NT2/D1 (cell line): ENCODE measurements around the gene YIPF4.
A peak's percentile ranks its signal among the peaks of the same experiment; 100 is the strongest.
"Not testable (repeated sequence)": the region's sequence is repeated elsewhere in the genome, so short reads cannot be mapped to it uniquely, and the experiment has no call there.

Source experiments
- DNase-seq: peaks from one replicate; pipeline ENCODE4 v3.0.0-alpha.2; 2011; ENCODE audit warnings: low read depth, low spot score
- H3K27me3 ChIP-seq: 2 replicates; pipeline ENCODE4 v1.6.0; 2011; ENCODE audit warnings: mild to moderate bottlenecking; ENCODE audit not compliant: insufficient read length, insufficient read depth
- H3K36me3 ChIP-seq: 2 replicates; pipeline ENCODE4 v1.6.1; 2011; ENCODE audit warnings: mild to moderate bottlenecking, low read length, mixed read lengths; ENCODE audit not compliant: insufficient read depth, insufficient read length
- H3K4me1 ChIP-seq: 2 replicates; pipeline ENCODE4 v1.5.1; 2011; ENCODE audit not compliant: insufficient read depth, insufficient read length
- H3K4me3 ChIP-seq: 2 replicates; pipeline ENCODE4 v1.5.1; 2011; ENCODE audit warnings: low read depth; ENCODE audit not compliant: insufficient read length
- H3K9ac ChIP-seq: 2 replicates; pipeline ENCODE4 v1.6.0; 2011; ENCODE audit warnings: low read depth; ENCODE audit not compliant: insufficient read length
- H3K9me3 ChIP-seq: 2 replicates; pipeline ENCODE4 v1.5.1; 2011; ENCODE audit warnings: mild to moderate bottlenecking, low read length; ENCODE audit not compliant: insufficient read depth
- SUZ12 ChIP-seq: IDR thresholded peaks from 2 replicates; pipeline ENCODE4 v1.6.1; 2011; ENCODE audit not compliant: insufficient read length, insufficient read depth; ENCODE audit errors: extremely low read depth
- YY1 ChIP-seq: IDR thresholded peaks from 2 replicates; pipeline ENCODE4 v1.6.1; 2011; ENCODE audit not compliant: insufficient read length, insufficient read depth
- ZNF274 ChIP-seq: IDR thresholded peaks from 2 replicates; pipeline ENCODE4 v1.6.1; 2011; ENCODE audit warnings: mild to moderate bottlenecking, low read depth, low read length

The YIPF4 gene

GRCh38 chr2:32264422-32265105, 13.1 kb upstream of the YIPF4 start, which contains the start of gene NLRC4:
NLRC4 (minus strand) TSS chr2:32264886; CDS start chr2:32256775, 8,111 bp downstream.
- no peak for DNase-seq
- Histone ChIP-seq H3K9me3 (no peaks in the 10 kb centered on the region), H3K4me3 (no peak within 1 kb of the TSS), H3K27me3 (no peaks in the 10 kb centered on the region), H3K4me1 (no peaks in the 10 kb centered on the region), H3K36me3 (no peaks in the 10 kb centered on the region), H3K9ac (no peak within 1 kb of the TSS)
- TF ChIP-seq SUZ12 (no peak), ZNF274 (no peak), YY1 (no peak)

GRCh38 chr2:32271063-32271462, 6.6 kb upstream of the YIPF4 start:
- Histone ChIP-seq H3K9ac (no peak overlapping the region), H3K4me1 (no peaks in the 10 kb centered on the region), H3K9me3 (no peaks in the 10 kb centered on the region), H3K4me3 (no peak overlapping the region), H3K36me3 (no peaks in the 10 kb centered on the region), H3K27me3 (no peaks in the 10 kb centered on the region)
- no peak for TF ChIP-seq SUZ12
- TF ChIP-seq YY1 = no peak
- TF ChIP-seq ZNF274 = no peak
- no peak for DNase-seq

- Histone ChIP-seq H3K4me1 (no peaks in the 10 kb centered on the region), H3K9ac (no peak overlapping the region), H3K36me3 (no peaks in the 10 kb centered on the region), H3K9me3 (no peaks in the 10 kb centered on the region), H3K4me3 (no peak overlapping the region), H3K27me3 (no peaks in the 10 kb centered on the region)
- no peak for DNase-seq
- no peak for TF ChIP-seq YY1
- TF ChIP-seq SUZ12 = no peak
- no peak for TF ChIP-seq ZNF274
Observed at GRCh38 chr2:32272279-32272678, 5.4 kb upstream of the YIPF4 start.

GRCh38 chr2:32274289-32274688, 3.4 kb upstream of the YIPF4 start:
- Histone ChIP-seq H3K9ac (no peak overlapping the region), H3K36me3 (no peaks in the 10 kb centered on the region)
- TF ChIP-seq SUZ12 (no peak), YY1 (no peak), ZNF274 (no peak)

GRCh38 chr2:32275790-32276189, 1.9 kb upstream of the YIPF4 start:
- not testable (repeated sequence) for DNase-seq, H3K4me1 ChIP-seq, H3K27me3 ChIP-seq, H3K4me3 ChIP-seq, H3K36me3 ChIP-seq, H3K9ac ChIP-seq, H3K9me3 ChIP-seq

More at GRCh38 chr2:32274289-32274688, 3.4 kb upstream of the YIPF4 start:
- H3K4me3 ChIP-seq = no peak overlapping the region
- H3K9me3 ChIP-seq = no peaks in the 10 kb centered on the region
- DNase-seq = no peak
- H3K4me1 ChIP-seq = no peaks in the 10 kb centered on the region
- no peaks in the 10 kb centered on the region for H3K27me3 ChIP-seq

GRCh38 chr2:32277363-32277673, 386 bp upstream of the YIPF4 start:
- no peak for TF ChIP-seq ZNF274
- no peak for TF ChIP-seq SUZ12
- no peak for TF ChIP-seq YY1

GRCh38 chr2:32278478-32278853, 762 bp downstream of the YIPF4 start:
- no peak for TF ChIP-seq ZNF274
- TF ChIP-seq YY1 = no peak
- no peak for TF ChIP-seq SUZ12
- no peak for DNase-seq
- no peaks in the 10 kb centered on the region for H3K9me3 ChIP-seq
- peak overlapping the region; percentile 89 for H3K9ac ChIP-seq
- H3K27me3 ChIP-seq = no peaks in the 10 kb centered on the region
- peaks cover 6% of the 10 kb centered on the region for H3K36me3 ChIP-seq
- H3K4me3 ChIP-seq = peak overlapping the region; percentile 75
- H3K4me1 ChIP-seq = no peaks in the 10 kb centered on the region

More at GRCh38 chr2:32277363-32277673, 386 bp upstream of the YIPF4 start:
- Histone ChIP-seq H3K4me3 (peak overlapping the region; percentile 75), H3K27me3 (no peaks in the 10 kb centered on the region), H3K4me1 (no peaks in the 10 kb centered on the region), H3K9me3 (no peaks in the 10 kb centered on the region), H3K9ac (no peak overlapping the region), H3K36me3 (peaks cover 6% of the 10 kb centered on the region)
- DNase-seq = no peak

GRCh38 chr2:32284321-32284720, 6.6 kb downstream of the YIPF4 start:
- Histone ChIP-seq H3K9me3 (no peaks in the 10 kb centered on the region), H3K9ac (no peak overlapping the region), H3K27me3 (no peaks in the 10 kb centered on the region), H3K36me3 (peaks cover 6% of the 10 kb centered on the region), H3K4me3 (no peak overlapping the region), H3K4me1 (no peaks in the 10 kb centered on the region)
- TF ChIP-seq YY1 (no peak), ZNF274 (no peak), SUZ12 (no peak)
- no peak for DNase-seq
